ENCODE data around the gene PMVK.

PMVK gene

GRCh38 chr1:154879038-154879421 is 57.5 kb downstream of the PMVK start:
- DNase-seq (ENCODE audit: low spot score in 2 of 2), result no peak
- in situ Hi-C loops (cut with MboI; ENCODE audit: low sequenced_read_pairs), result loop anchor here (5.0 kb wide), 1 partner anchor 317 kb away; no protein-coding TSS in a partner anchor
- Histone ChIP-seq H3K4me3 (no peak overlapping the region), H3K36me3 (replicated peaks) (no peaks in the 10 kb centered on the region), H3K27me3 (ENCODE audit: low read depth) (no peaks in the 10 kb centered on the region), H3K4me1 (no peaks in the 10 kb centered on the region), H3K9me3 (no peaks in the 10 kb centered on the region)

- peak; percentile 73 to 88 for DNase-seq (ENCODE audit: low spot score in 2 of 2)
- Histone ChIP-seq H3K9me3 (no peaks in the 10 kb centered on the region), H3K4me3 (no peak overlapping the region), H3K36me3 (replicated peaks) (no peaks in the 10 kb centered on the region), H3K4me1 (no peaks in the 10 kb centered on the region), H3K27me3 (ENCODE audit: low read depth) (no peaks in the 10 kb centered on the region)
- in situ Hi-C loops (cut with MboI; ENCODE audit: low sequenced_read_pairs), result loop anchor here (5.0 kb wide), 1 partner anchor 316 kb away; no protein-coding TSS in a partner anchor
Measured at GRCh38 chr1:154878371-154879037, 58.0 kb downstream of the PMVK start.

GRCh38 chr1:154877370-154877974 is 59.0 kb downstream of the PMVK start:
- Histone ChIP-seq H3K4me3 (no peak overlapping the region), H3K9me3 (no peaks in the 10 kb centered on the region), H3K4me1 (no peaks in the 10 kb centered on the region), H3K36me3 (replicated peaks) (no peaks in the 10 kb centered on the region), H3K27me3 (ENCODE audit: low read depth) (no peaks in the 10 kb centered on the region)
- no peak for DNase-seq (ENCODE audit: low spot score in 2 of 2)
- in situ Hi-C loops (cut with MboI; ENCODE audit: low sequenced_read_pairs), result loop anchor here (5.0 kb wide), 1 partner anchor 315 kb away; no protein-coding TSS in a partner anchor

GRCh38 chr1:154876842-154877369 is 59.6 kb downstream of the PMVK start:
- Histone ChIP-seq H3K4me3 (no peak overlapping the region), H3K4me1 (no peaks in the 10 kb centered on the region), H3K27me3 (ENCODE audit: low read depth) (no peaks in the 10 kb centered on the region), H3K36me3 (replicated peaks) (no peaks in the 10 kb centered on the region), H3K9me3 (no peaks in the 10 kb centered on the region)
- in situ Hi-C loops (cut with MboI; ENCODE audit: low sequenced_read_pairs), result loop anchor here (5.0 kb wide), 1 partner anchor 315 kb away; no protein-coding TSS in a partner anchor
- no peak for DNase-seq (ENCODE audit: low spot score in 2 of 2)
